HG03108 (cell line): ENCODE data around the gene CD38.
"Not testable (repeated sequence)": the region's sequence is repeated elsewhere in the genome, so short reads cannot be mapped to it uniquely, and the experiment has no call there.

ENCODE experiments used
- ATAC-seq: cut with Tn5 transposase; IDR thresholded peaks from one replicate; pipeline ENCODE4 v1.9.1; 2021; ENCODE audit warnings: moderate library complexity; ENCODE audit not compliant: unreplicated experiment

Gene CD38

DNA sequence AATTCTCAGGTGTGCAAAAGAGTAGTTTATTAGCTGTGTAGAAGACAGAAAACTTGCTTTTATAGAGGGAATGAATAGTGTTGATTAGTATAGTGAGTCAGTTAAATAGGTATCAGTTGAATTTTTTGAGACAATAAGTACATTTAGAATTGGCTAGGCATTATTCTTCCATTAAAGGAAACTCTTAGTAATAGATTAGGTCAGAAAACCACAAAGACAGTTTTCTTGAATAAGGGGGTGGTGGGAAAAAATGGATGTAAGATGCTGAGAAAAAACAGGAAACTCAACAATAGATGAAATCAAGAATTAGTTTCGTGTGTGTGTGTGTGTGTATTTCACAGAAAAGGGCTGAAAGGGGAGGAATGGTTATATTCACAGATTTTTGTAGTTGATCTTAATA is 16.8 kb downstream of the CD38 start:
- no peak for ATAC-seq

DNA sequence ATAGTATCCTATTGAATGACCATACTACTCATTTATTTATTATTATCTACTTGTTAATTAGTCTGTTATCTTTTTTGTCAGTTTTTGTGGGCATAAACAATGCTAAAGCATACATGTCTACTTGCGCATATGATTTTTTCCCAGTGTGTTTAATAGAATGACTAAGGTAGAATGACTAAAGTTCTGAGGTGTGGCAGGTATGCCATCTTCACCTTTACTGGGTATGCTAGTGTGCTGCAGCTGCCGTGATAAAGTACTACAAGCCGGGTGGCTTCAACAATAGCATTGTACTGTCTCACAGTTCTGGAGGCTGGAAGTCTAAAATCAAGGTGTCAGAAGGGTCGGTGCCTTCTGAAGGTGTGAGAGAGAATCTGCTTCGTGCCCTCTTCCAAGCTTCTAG is 19.2 kb downstream of the CD38 start:
- no peak for ATAC-seq

DNA sequence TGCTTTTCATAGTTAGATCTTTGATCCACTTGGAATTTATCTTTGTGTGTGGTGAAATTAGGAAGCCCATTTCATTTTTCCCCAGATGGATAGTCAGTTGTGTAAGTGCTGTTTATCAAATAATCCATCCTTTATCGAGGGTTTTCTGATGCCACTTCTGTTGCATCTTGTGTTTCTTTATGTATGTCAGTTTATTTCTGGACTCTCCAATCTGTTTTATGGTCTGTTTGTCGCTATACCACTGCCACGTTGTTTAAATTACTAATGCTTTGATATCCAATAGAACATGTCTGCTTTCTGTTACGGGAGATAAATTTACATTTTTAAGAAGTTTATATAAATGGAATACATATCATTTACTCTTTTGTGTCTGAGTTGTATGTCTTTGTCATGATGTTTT is 21.0 kb downstream of the CD38 start:
- ATAC-seq: no peak

DNA sequence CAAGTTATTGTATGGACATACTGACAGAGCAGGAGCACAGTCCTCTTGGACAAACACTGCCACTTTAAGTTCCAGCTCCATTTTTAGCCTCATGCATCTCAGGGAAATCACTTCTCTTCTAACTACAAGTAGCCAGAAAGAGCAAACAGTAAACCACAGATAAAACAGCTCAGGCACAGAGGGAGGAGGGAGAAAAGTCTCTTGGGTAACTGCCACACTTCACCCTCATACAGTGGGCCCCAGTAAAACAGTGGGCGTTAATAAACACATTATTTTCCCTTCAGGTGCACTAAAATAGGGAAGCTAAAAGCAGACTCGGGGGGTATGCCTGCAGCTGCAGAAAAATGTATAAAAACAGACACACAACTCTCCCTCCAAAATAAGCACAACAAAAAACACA is 21.6 kb downstream of the CD38 start:
- no peak for ATAC-seq

DNA sequence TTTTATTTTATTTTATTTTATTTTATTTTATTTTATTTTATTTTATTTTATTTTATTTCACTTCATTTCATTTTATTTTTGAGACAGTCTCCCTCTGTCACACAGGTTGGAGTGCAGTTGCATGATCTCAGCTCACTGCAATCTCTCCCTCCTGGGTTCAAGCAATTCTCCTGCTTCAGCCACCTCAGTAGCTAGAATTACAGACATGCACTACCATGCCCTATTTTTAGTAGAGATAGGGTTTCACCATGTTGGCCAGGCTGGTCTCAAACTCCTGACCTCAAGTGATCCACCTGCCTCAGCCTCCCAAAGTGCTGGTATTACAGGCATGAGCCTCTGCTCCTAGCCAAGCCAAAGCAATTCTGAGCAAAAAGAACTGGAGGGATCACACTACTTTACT is 24.4 kb downstream of the CD38 start:
- not testable (repeated sequence) for ATAC-seq

DNA sequence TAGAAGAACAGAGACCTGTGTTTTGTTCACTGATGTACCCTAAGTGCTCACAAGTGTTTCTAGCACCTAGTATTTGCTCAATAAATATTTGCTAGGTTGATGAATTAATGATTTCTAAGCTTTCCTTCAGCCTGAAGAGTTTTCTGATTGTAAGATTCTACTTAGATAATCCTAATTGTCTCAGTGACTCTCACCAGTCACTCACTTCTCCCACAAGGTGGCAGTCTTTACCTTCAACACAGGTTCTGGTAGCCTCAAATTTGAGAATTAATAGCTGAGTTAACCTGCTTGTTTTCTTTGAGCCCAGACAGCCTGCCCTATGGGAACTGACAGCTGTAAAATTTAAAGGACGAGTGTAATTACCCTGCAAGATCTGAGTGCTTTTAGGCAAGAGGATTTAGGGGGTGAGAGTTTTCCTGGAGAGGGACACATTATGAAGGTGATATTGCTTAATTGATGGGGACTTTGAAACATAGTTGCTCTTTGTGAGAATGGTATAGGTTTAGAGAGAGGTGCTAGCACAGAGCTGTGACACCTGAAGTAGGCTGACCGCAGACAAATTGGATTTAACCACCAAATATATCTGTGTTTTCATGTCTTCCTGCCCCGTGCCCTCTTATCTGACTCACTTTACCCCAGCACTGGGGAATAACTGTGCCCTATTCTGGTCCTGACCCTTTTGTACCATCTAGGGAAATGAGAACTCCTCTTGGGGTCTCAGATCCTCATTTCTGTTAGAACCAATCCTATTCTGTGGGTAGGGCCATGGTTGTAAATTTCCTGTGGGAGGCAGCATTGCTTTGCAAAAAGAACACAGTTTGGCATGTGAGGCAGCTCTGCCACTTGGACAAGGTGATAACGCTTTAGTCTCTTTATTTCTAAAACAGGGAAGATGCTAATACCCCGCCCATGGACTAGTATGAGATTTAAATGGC is 27.7 kb downstream of the CD38 start:
- no peak for ATAC-seq

DNA sequence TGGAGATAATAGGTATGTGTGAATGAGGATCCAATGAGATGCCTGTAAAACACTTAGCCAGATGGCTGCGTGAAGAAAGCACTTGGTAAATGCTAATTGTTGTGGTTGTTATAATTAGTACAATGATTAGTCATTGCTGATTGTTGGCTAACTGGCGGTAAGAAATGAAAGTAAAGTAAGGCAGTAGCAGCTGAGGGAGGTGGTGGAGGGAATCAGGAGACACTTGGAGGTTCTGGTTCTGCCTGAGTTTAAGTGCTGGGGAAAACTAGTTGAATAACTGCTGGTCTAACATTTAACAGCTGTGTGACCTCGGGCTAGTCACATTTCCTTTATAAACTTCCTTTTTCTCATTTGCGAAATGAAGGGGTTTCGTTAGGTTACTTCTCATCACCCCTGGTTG is 30.9 kb downstream of the CD38 start:
- ATAC-seq: peak; percentile 71

DNA sequence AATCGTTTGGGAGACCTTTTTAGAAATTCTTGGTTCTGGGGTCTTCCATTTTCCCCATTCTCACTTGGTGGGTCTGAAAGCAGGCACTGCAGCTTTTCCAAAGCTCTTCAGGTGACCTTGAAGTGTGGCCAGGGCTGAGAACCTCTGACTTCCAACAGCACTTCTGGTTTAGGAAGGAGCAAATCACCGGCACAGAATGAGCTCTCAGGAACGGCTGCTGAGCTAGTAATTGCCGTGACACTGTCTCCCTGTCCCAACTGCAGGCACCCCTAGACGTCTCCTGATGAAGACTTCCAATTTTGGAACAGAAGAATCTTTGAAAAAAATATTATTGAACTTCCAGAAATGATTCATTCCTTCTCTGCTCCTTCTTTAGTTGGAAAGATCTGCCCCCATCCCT is 31.3 kb downstream of the CD38 start:
- no peak for ATAC-seq

DNA sequence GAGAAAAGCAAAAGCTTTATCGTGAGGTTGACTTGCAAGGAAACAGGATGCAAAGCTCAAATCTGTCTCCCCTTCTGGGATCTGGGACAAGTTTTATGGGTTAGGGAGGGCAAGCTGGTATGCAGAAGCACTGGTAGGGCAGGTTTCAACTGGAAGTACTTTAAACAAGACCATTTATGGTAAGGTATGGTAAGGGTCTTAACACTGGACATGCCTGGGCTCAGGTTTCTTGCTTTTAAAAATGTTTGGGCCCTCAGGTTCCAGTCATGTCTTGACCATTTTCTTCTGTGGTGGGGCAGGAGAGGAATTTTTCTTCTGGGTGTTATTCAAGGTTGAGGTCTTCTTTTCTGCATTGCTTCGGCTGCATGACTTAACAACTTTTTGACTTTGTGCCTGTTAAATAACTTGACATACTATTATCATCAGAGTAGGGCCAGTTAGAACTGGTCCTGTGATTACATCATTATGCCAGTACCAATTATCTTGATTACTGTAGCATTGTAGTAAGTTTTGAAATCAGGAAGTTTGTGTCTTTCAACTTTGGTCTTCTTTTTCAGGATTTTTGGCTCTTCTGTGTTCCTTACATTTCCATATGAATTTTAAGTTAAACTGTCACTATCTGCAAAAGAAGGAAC is 33.7 kb downstream of the CD38 start:
- no peak for ATAC-seq

DNA sequence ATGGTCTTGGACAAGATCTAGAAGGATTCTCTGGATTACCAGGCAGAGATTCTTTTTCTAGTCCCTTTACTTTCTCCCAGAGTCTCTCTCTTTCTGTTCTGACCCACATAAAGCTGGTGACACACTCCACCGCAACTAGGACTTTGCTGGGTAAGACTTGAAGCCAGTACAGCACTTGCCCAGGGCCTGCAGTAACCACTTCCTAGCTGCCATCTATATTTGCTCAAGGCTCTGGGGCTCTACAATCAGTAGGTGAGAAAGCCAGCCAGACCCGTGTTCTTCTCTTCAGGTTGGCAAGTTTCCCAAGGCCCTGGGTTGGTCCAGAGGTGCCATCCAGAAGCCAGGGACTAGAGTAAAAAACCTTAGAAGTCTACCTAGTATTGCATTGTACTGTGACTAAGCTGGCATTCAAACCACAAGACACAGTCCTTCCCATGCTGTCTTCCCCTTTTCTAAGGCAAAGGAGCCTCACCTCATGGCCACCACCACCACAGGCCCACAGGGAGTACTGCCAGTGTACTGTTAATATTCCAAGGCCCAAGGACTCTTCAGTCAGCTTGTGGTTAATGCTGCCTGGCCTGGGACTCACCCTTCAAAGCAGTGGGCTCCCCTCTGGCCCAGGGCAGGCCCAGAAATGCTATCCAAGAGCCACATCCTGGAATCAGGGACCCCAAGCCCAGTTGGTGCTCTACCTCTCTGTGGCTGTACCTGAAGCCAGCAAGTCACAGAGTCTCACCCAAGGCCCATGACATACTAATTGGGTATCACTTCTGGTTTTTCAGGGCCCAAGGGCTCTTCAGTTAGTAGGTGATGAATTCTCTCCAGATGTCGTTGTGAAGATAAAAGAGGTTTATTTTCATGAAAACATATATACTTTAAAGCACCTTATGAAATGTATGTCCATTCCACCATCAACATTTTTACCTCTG is 54.7 kb downstream of the CD38 start:
- peak; percentile 64 for ATAC-seq

DNA sequence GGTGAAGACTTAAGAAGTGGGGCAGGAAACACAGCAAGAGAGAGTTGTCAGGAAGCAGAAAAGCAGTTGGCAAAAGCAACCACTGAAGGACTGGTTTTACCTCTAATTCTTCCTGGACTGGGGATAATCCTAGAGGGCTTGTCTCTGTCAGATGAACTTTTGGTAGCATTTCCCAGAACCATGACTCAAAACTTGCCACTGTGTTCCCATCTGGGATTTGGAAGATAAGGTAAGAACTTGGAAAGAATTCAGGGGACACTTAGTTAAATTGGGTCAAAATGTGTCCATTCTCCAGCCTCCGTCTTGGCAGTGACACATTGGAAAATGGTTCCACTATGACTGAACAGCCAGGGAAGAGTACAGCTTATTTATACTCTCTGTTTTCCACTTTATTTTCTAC is 55.7 kb downstream of the CD38 start:
- ATAC-seq: no peak

DNA sequence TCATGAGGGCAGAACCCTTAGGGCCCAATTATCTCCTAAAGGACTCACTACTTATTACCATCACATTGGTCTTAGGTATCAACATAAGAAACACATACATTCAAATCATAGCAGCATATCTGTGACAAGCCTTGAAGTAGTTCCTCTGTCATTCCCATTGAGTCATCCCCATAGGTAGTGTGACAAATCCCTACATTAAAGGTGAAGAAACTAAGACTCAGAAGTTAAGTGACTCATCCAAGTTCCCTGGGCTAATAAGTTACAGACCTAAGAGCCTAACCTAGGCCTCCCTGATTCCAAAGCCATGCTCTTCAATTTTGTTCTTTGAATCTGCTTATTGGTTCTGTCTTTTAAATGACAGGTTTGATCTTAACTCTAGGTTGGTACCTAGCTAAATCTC is 58.2 kb downstream of the CD38 start:
- no peak for ATAC-seq

DNA sequence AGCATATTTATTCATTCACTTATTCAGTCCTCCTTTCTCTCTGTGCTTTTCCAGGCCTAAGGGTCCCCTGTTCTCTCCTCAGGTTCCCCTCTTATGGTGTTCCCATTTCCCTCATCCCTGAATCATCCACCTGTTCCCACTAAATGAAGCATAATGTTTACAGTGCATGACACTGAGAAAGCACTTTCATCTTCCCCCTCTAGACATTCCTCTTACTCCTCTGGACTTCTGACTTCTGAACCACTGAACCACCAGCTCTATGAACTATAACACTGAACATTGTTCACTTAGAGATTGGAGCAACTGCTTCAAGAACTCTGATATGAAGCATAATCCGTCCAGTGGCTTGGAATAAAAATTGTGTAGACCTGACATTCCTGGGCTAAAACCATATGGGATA is 59.5 kb downstream of the CD38 start:
- ATAC-seq: no peak

DNA sequence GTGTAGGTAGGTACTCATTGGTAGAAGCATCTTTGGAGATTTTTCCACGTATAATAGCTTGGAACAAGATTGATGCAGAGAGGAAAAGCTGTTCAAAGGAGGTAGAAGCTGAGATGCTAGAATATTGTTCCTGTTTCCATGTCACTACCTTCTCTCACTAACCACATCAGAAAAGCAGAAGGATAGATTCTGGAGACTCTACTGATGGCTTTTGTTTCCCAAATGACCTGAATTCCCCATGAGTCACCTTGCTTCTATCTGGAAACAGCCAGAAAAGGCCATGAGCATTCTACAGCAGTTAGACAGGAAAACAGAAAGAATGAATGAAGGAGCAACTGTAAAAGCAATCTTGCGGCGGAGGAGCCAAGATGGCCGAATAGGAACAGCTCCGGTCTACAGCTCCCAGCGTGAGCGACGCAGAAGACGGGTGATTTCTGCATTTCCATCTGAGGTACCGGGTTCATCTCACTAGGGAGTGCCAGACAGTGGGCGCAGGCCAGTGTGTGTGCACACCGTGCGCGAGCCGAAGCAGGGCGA is 63.1 kb downstream of the CD38 start:
- ATAC-seq: not testable (repeated sequence)

DNA sequence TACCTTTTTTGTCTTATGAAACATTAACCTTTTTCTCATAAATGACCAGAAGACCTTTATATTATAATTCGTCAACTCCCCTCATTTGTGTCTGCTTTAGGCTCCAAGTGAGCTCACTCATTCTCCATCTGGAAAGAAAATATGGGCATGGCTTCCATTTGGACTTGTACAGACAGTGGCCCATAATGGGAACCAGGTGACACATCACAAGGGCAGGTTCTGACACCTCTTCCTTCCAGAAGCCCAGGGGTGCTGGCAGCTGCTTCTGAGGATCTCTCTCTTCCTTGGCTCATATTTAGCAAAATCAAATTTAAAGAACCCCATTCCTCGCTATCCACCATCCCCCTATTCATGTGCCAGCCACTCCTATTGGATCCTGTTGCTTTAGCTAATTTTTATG is 69.6 kb downstream of the CD38 start:
- ATAC-seq: no peak

DNA sequence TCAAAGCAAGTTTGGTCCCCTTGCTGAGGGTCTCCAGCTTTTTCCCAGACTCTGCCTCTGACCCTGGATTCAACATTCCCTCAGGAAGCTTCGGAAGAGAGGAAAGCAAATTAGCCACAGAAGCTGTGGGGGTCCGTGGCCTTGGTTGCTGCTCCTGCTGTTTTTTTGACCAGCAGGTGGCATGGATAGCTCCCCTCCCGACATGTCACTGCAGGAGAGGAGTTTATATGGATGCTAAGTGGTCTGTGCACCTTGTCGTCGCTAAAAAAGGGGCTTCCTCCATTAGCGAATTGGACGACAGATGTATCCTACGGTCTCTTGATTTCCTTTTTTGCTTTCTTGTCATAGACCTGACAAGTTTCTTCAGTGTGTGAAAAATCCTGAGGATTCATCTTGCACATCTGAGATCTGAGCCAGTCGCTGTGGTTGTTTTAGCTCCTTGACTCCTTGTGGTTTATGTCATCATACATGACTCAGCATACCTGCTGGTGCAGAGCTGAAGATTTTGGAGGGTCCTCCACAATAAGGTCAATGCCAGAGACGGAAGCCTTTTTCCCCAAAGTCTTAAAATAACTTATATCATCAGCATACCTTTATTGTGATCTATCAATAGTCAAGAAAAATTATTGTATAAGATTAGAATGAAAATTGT is 70.2 kb downstream of the CD38 start:
- ATAC-seq: no peak

DNA sequence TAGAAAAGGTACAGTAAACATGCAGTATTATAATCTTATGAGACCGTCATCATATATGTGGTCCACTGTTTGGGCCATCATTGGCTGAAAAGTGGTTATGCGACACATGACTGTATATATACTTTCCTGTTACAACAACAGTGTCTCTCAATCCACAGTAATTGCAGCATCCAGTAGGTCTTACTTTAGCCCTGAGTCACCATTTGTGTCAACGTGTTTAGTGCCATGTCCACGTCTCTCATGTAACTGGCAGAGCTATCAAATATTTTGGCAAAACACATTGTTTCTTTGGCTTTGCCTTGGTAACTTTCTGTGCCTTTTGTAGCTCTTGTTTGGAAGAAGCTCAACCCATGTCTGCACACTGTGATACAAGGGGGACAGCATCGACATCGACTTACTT is 73.8 kb downstream of the CD38 start:
- ATAC-seq: no peak

DNA sequence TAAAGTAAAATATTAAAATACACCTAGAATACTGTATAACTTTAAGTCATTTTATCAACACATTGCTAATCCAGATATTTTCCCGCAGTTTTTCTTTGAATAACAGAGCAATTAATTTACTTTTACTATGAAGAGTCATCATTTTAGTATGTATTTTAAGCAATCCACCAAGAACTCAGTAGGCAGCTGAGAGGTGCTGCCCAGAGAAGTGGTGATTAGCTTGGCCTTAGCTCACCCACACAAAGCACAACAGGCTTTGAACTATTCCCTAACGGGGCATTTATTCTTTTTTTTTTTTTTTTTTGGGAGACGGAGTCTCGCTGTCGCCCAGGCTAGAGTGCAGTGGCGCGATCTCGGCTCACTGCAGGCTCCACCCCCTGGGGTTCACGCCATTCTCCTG is 74.4 kb downstream of the CD38 start:
- ATAC-seq: no peak

DNA sequence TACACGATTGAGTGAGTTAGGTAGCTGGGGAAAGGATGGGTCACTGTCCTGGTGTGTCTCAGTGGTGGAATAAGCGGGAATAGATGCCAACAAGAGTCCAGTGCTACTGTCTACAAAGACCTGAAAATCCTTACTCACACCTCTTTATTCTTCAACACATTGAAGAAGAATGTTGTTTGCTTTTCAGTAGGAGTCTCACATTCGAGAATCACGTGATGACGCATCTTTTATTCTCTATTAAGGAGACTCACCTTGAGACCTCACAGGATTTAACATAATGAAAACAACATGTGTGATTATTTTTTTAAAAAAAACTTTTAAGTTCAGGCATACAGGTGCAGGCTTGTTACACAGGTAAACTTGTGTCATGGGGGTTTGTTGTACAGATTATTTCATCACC is 75.2 kb downstream of the CD38 start:
- ATAC-seq: no peak

DNA sequence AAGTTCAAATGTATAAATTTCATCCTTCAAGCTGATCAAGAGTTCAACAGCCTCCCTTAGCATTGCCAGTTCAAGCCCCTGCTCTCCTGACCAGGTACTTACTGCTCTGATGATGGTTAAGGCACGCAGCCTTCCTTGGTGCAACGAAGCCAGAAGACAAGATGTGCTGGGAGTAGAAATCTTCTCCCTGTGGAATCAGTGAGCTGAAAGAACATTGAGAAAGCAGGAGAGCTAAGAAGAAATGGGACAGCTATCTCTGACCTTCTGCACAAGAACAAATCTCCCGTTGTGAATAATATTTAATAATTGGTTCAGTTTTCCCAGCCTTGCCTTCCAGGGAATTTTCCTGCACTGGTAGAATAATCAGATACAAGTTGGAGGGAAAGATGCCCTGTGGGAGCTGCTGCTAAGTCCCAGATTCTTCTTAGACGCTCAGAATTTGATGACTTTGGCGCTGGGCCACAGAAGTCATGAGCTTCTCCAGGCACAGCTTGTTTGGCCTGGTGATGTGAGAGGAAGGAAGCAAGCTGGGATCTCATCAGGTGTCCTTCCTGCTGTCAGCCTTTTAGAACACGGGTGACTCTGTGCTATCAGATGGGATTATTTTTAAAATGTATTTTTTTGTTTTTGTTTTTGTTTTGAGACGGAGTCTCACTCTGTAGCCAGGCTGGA is 77.8 kb downstream of the CD38 start:
- no peak for ATAC-seq
